ENCODE results near the gene CDC34.

Gene CDC34

GRCh38 chr19:531753-532560 is at the start of gene CDC34:
TSS of gene CDC34 (plus strand) at chr19:531760. CDS start at chr19:531932, 172 bp downstream.
- DNase-seq (ENCODE audit: low spot score), result no peak

DNA sequence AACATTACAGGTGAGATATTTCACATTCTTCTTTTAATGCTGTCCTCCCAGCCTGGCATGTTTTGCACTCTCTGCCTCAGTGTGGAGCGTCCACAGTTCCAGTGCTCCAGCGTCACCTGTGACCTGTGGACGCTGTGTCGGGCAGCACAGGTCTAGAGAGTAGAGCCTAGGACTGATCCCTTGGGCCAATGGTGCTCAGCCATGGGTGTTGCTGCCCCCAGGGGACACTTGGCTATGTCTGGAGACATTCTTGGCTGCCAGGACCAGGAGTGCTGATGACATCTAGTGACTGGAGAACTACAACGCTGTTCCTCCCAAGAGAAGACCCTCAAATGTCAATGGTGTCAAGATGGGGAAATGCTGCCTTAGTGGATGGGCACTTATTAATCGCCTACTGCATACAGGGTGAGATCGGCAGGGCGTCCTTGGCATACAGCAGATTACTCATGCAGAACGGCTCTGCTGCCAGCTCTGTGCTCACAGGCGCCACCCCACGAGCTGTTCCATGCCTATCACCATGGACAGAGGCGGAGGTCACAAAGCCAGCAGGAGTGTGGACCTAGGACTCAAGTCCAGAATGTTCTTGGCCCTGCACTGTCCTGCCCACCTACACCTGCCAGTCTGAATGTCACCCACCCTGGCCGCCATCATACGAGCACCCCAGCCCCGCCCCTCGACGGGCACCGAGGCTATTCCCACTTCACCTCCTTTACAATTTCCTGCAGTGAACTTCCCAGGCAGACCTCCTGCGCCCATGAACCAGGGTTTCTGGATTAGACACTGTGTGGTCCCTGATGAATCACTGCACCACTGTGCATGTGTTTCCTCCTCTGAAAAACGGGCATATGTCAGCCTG is 49.1 kb upstream of the CDC34 start:
- no peak for DNase-seq (ENCODE audit: low spot score)

DNA sequence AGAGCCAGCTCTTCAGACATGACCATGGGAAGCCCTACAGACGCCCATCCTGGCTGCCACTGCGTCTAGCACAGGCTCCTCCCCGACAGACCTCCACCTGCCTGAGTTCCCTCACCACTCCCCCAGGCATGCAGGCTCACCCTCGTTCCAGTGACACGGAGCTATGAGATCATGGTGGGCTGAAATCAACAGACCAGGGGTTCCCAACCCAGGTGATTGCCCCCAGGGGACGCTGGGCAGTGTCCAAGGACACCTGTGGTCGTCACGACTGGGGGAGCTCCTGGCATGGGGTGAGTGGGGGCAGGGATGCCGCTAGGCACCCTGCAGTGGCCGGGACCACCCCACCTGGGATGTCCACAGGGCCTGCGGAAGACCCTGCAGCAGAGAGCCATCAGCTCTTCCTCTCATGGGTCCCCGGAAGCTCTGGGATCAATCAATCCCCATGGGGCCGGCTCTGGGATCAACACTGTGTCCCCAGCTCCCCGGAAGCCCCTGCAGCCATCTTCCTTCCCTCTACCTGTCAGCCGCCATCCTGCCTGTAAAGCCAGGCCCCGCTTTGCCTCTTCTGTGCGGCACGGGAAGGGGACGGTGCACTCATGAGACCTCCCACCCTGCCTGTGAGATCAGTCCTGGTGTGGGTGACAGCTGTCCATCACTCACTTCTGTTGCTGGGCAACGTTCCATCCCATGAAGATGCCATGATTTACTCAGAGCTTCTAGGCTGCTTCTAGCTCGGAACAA is 48.1 kb upstream of the CDC34 start:
- no peak for DNase-seq (ENCODE audit: low spot score)

- DNase-seq (ENCODE audit: low spot score), result no peak
These were observed 47.1 kb upstream of the CDC34 start for GRCh38 chr19:484494-484893.

DNA sequence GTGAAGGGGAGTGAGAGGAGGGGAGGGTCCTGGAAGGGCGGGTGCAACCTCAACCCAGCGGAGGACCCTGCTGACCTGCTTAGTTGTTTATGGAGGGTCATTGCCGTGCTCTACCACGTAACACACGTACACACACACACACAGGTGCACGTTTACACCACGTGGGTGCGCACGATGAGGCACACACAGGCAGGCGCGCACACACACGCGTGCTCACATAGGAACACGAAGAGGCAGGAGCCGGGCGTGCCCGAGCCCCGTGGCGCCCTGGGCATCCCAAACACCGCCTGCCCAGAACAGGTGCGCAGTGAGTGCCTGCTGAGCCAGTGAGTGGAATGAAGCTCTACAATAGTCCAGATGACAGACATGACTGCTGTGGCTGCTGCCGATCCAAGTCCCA is 46.5 kb upstream of the CDC34 start:
- no peak for DNase-seq (ENCODE audit: low spot score)

GRCh38 chr19:485583-486236 is 45.9 kb upstream of the CDC34 start:
- no peak for DNase-seq (ENCODE audit: low spot score)

DNA sequence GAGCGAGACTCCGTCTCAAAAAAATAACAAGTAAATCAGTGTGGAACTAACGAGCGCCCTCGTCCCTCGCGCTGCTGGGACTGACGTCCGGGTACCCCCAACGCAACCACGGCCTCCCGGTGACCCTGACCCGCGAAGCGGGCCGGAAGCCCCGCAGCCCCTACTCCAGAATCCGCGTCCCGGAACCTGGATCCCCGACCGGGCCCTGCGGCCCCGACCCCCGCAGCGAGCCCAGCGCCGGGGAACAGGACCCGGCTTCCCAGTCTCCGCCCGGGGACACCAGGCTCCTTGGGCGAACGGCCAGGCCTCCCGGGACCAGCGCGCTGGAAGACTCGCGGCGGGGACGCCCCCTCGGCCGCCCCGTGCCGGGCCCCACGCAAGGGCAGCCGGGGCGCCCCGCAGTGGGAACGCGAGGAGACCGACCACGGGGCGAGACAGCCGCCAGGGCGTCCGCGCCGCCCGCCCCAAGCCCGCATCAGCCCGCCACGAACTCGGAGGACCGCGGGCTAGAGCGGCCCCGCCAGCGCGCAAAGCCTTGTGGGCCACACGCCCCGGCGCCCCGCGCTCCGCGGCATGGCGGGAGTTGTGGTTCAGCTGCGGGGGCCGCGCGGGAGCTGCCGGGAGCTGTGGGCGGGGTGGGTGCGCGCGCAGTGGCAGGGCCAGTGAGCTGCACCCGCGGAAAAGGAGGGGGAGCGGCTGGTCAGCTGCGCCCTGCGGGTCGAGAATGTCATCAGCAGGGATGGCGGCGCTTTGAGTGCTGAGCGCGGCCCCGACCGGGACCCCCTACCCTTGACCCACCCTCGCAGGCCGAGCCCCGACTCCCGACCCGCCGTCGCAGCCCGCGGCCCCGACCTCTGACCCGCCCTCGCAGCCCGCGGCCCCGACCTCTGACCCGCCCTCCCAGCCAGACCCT is 42.8 kb upstream of the CDC34 start:
- peak; percentile 94 for DNase-seq (ENCODE audit: low spot score)

- DNase-seq (ENCODE audit: low spot score), result no peak
These were observed 42.0 kb upstream of the CDC34 start for GRCh38 chr19:489418-490196.

DNA sequence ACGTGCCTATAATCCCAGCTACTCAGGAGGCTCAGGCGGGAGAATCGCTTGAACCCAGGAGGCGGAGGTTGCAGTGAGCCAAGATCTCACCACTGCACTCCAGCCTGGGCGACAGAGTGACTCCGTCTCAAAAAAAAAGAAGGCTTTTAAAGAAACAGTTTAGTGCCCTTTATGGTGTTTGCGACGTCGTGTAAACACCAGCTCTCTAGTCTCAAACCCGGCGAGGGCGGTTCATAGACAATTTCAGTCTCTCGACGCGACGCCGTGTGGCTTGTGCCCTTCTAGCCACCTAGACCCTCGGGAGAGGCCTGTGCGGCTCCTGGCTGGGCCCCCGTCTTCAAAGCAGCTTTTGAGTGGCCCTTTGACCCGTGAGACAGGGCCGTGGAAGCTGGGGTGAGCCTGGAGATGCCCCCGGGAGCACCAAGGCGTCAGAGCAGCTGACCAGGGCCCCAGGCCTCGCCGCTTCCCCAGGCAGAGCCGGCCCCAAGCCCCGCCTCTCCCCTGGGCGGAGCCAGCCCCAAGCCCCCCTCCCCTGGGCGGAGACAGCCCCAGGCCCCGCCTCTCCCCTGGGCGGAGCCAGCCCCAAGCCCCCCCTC is 40.3 kb upstream of the CDC34 start:
- no peak for DNase-seq (ENCODE audit: low spot score)

- no peak for DNase-seq (ENCODE audit: low spot score)
These were observed 39.4 kb upstream of the CDC34 start for GRCh38 chr19:492091-492531.

- DNase-seq (ENCODE audit: low spot score), result no peak
These were observed 38.0 kb upstream of the CDC34 start for GRCh38 chr19:493391-494170.

- no peak for DNase-seq (ENCODE audit: low spot score)
These were observed 37.1 kb upstream of the CDC34 start for GRCh38 chr19:494171-495080.

DNA sequence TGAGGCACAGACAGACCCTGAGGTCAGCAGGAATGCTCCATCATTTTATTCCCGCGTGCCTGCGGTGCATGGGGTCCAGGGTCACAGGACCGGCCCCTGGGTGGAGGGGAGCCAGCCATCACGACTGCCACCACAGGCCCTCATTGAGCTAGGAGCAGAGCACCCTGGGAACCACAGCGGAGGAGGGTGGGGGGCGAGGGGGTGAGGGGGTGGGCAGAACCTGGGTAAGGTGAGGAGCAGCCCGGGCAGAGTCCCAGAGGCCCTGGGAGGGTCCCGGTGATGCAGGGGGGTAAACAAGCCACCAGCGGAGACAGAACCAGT is 36.5 kb upstream of the CDC34 start:
- DNase-seq (ENCODE audit: low spot score), result no peak

DNA sequence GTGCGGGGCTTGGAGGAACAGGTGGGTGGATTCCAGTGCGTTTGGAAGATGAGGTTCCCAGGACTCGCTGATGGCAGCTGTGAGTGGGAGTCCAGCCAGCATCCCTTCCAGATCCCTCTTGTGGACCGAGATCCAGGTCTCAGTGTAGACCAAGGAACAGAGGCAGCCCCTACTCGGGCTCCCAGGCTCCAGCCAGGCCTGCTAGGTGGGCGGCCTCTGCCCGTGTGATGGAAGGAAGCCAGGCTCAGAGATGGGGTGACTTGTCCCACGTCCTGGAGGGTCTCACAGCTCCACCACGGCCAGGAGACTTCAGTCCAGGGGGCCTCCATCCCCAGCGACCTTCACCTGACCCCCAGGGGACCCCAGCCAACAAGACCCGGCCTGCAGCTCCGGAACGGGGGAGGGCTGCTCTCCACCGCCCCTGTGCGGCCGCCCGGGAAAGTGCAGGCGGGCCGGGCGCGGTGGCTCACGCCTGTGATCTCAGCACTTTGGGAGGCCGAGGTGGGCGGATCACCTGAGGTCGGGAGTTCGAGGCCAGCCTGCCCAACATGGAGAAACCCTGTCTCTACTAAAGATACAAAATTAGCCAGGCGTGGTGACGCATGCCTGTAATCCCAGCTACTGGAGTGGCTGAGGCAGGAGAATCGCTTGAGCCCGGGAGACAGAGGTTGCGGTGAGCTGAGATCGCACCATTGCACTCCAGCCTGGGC is 36.0 kb upstream of the CDC34 start:
- DNase-seq (ENCODE audit: low spot score), result no peak

DNA sequence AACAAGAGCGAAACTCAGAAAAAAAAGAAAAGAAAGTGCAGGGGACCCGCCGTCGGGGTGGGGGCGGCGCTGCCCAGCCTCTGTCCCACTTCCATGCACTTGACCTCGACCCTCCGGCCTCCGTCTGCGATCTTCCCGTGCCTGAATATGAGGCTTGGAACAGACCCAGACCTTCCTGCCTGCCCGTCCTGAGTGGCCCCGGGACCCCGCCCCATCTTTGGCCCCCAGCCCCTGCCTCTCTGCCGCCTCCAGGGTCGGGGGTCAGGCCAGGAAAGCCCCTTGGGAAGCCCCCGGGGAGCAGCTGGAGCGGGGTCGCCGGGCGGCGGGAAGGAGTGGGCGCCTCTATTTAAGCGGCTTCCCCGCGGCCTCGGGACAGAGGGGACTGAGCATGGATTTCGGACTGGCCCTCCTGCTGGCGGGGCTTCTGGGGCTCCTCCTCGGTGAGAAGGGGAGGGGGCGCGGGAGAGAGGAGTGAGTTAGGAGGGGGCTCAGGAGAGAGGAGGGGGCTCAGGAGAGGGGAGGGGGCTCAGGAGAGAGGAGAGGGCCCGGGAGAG is 35.4 kb upstream of the CDC34 start, which contains the start of gene MADCAM1:
MADCAM1 (plus strand) TSS at position 375 of the 554 bp plus-strand sequence; CDS start at position 389, 14 bp downstream.
- no peak for DNase-seq (ENCODE audit: low spot score)

- DNase-seq (ENCODE audit: low spot score), result no peak
These were observed 34.6 kb upstream of the CDC34 start for GRCh38 chr19:496986-497385.

DNA sequence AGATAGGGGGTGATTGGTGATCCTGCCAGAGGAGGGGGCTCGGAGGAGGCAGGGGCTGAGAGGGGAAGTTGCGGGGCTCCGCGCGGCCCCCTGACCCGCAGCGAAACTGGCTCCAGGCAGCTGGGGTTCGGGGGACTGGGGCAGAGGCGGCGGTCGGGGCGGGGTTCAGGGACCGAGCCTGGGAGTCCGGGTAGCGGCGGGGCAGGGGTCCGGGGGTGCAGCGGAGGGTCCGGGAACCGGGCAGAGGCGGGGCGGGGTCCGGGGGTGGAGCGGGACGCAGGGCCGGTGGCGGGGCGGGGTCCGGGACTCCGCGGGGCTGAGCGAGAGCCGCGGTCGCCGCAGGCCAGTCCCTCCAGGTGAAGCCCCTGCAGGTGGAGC is 34.1 kb upstream of the CDC34 start:
- DNase-seq (ENCODE audit: low spot score), result no peak
